ENCODE results near the gene NTN3. TPM values are rescaled to one million over a fixed set of nuclear protein-coding genes. Genes with fewer than 3 reads are reported as not detected.

Gene NTN3
- total RNA-seq, 1 experiment from 2014 or later, result not detected

DNA sequence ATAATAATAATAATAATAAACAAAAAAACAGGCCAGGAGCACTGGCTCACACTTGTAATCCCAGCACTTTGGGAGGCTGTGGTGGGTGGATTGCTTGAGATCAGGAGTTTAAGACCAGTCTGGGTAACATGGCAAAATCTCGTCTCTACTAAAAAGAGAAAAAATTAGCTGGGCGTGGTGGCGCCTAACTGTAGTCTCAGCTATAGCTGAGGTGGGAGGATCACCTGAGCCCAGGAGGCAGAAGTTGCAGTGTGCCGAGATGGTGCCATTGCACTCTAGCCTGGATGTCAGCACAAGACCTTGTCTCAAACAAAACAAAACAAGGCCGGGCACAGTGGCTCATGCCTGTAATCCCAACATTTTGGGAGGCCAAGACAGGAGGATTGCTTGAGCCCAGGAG is 23.9 kb downstream of the NTN3 start:
- no peak for DNase-seq (ENCODE audit: low read depth)

- no peak for DNase-seq (ENCODE audit: low read depth)
These were observed 25.4 kb downstream of the NTN3 start for GRCh38 chr16:2496223-2497115.

DNA sequence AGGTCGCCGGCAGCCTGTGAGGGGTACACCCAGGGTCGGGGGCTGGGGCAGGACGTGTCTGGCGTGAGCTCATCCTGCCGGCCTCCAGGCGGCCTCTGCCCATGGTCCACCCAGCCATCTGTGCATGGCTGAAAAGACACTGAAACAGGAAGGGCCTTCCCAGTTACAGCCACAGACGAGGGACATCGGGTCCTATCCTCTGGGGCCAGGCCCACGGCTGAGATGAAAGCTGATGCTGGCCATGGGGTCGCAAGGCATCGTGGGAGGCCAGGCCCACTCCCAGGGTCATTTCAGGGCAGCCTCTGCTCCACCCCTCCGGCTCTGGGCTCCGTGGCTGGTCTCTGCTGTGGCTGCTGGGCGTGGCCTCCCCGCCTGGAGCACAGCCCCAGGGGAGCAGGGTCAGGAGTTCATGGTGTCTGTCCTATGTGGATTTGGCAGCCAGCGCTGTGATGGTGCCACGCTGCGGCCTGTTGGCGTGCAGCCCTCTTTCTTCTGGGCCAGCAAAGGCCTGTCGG is 26.1 kb downstream of the NTN3 start:
- DNase-seq (ENCODE audit: low read depth), result no peak

DNA sequence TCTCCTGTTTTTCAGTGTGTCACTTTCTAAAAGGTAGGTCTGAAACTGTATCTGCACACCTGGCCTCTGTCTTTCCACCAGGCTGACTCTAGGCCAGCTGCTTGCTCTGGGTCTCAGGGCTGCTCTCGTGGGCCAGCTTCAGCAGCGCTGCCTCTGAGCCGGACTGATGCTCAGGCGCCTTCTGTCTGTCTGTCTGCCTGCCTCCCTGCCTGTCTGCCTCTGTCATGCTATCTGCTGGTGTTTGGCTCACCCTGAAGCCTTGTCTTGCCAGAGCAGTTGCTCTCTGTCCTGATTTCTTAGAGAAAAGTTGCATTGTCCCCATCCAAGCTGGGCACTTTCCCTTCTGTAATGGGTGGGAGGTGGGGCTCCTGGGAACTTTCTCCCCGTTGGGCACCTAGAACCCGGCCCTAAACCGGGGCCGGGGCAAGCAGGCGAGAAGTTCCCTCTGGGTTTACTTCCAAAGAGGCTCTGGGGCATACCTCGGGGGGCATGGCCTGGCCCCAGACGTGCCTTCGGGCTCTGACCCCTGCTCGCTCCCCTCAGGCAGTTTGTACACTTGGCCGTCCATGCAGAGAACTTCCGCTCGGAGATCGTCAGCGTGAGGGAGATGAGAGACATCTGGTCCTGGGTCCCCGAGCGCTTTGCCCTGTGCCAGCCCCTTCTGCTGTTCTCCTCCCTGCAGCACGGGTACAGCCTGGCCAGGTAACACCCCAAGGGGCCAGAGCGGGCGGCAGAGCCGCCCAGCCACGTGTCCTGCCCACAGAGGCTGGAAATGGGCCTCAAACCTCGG is 26.8 kb downstream of the NTN3 start:
- DNase-seq (ENCODE audit: low read depth), result no peak

GRCh38 chr16:2498531-2499253 is 27.6 kb downstream of the NTN3 start:
- DNase-seq (ENCODE audit: low read depth), result no peak

DNA sequence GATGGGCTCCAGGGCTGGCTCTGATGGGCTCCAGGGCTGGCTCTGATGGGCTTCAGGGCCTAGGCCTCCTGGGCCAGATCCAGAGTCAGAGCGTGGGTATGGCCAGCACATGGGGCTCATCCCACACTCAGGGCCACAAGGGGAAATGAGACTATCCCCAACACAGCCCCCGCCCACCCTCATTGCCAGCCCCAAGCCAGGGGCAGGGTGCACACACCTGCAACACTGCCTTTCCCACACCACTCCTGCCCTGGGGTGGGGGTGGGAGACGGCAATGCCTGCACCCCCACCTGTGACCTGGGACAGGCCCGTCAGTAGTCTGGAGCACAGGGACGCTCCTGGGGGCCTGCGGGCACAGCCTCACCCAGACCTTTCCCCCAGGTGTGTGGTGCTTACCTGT is 28.4 kb downstream of the NTN3 start:
- no peak for DNase-seq (ENCODE audit: low read depth)

- no peak for DNase-seq (ENCODE audit: low read depth)
These were observed 28.9 kb downstream of the NTN3 start for GRCh38 chr16:2499890-2500429.

GRCh38 chr16:2500430-2500917 is 29.4 kb downstream of the NTN3 start:
- DNase-seq (ENCODE audit: low read depth), result no peak

GRCh38 chr16:2500918-2501750 is 30.0 kb downstream of the NTN3 start:
- peak; percentile 72 for DNase-seq (ENCODE audit: low read depth)

DNA sequence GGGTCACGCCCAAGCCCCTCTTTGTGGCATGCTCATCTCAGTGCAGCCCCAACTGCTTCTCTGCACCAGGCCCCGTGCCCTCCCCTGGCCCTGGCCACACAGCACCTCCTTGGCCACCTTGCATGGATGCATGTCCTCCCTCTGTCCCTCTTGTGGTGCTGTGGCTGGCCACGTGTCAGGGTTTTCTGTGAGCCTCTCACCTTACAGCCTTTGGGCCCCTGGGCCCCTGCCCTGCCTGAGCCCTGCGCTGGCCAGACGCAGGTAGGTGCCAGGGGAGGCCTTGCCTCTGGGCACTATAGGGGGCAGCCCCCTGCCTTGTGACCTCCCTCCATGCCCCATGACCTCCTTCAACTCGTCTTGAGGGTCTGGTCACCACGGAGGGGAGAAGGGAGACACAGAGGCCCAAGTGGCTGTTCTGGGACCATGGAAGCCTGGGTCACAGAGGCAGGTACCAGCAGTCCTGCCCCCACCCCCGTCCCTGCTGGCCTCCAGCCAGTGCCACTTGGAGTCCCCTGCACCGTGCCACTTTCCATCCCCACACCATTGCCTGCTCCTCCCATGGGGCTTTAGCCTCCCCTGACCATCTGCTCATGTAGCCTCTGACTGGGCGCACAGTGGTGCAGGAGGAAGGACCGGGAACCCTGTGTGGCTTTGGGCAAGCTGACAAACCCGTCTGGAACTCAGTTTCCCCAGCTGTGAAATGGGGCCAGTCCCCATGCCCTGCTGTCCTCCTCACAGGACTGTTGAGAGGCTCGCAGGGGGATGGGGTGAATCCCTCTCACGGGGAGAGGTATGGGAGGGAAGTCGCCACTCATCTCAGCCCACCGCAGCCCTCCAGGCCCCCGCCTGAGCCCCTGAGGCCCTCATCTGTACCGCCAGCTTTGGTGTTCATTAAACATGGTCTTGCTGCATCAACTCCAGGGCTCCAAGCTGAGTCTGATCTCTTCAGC is 31.1 kb downstream of the NTN3 start:
- DNase-seq (ENCODE audit: low read depth), result no peak

DNA sequence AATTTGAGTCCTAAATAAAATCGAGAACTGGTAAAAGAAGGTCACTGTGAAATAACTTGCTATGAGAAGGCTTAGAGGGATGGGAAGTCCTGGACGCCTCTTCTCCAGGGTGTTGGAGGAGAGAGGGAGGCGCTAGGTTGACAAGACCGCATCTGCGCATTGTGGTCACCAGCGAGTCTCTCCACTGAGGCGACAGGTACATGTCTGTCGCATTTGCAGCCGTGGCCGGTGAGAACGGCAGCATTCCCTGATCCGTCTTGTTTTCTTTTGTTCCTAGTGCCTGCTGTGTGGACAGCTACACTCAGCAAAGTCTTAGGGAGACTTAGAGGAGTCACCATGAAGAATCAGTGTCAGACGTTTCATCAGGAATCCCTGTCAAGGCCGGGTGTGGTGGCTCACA is 34.6 kb downstream of the NTN3 start:
- DNase-seq (ENCODE audit: low read depth), result no peak

DNA sequence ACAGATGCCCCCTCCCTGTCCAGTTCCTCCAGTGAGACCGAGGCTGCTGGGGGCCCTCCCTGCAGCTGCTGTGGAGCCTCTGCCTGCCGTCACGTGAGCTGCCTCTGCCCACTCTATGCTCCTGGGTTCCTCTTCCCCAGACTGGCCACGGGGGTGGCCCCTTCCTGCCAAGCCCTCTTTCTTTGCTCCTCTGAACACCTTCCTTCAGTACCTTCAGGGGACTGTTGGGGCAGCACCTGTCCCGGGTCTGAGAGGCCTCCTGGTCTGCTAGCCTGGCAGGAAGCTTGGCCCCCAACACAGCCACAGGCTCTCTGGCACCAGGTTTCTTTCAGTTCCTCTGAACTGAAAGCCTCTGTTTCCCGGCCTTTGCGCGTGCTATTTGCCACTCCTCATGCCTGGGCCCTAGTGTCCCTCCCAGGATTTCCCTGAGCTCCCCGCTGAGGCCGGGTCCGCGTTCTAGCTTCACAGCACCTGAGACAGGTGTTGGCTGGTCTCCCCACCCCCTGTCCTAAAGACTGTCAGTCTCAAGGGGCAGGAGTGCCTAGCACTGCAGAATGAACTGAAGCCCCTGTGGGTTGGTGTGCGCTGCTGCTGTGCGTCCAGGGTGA is 36.1 kb downstream of the NTN3 start:
- no peak for DNase-seq (ENCODE audit: low read depth)

DNA sequence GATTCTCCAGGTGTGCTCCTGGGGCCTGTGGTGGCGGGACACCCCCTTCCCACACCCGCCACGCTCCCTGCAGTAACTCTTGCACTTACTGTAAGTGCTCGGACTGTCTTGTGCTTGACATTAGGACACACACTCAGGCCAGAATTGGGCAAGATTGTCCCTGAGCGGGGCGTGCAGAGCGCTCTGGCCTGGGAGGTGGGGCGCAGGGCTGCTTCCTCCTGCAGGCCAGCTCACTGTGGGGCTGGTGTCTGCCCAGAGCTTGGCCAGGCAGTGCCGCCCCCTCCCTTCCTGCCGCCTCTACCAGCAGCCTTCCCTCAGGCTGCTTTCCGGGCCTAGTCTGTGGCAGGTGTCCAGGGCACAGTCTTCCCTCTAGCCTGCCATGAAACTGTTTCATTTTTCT is 36.6 kb downstream of the NTN3 start:
- no peak for DNase-seq (ENCODE audit: low read depth)

- DNase-seq (ENCODE audit: low read depth), result no peak
These were observed 37.8 kb downstream of the NTN3 start for GRCh38 chr16:2508722-2509400.

DNA sequence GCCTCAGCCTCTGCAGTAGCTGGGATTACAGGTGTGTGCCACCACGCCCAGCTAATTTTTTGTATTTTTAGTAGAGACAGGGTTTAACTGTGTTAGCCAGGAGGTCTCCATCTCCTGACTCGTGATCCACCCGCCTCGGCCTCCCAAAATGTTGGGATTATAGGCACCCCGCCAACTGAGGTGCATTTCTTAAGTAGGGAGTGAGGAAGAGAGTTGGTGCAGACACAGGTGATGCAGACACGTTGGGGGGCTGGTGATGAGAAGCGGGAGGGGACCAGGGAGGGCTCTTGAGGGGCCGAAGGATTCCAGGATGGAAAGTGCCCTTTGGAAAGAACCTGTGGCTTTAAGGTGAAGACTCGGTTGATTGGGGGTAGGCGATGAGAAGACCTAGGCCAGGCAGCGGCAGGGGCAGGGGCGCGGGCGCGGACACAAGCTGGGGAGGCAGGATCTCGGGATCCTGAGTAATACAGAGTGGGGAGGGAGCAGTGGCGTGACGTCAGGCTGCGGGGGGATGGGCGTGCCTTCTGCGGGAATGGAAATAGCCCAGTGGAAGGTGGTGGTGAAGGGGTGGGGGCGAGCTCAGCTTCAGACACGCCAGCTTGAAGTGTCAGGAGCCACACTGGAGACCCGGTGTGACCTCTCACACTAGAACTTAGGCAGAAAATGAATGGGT is 40.2 kb downstream of the NTN3 start:
- DNase-seq (ENCODE audit: low read depth), result no peak

- DNase-seq (ENCODE audit: low read depth), result no peak
These were observed 41.1 kb downstream of the NTN3 start for GRCh38 chr16:2511996-2512734.

All from HT1080 (cell line).